Transverse colon (tissue), 4 donors: ENCODE measurements around the gene TAS2R38. TPM values are rescaled to one million over a fixed set of nuclear protein-coding genes. Genes with fewer than 3 reads are reported as not detected.
A peak's percentile ranks its signal among the peaks of the same experiment; 100 is the strongest.

Experiments used
- DNase-seq: peaks from one replicate; pipeline ENCODE4 v3.0.0-alpha.2; 2019
- H3K27ac ChIP-seq, 4 donors: fragments of 200-600 bp; sonication (generic); 2 replicates each; pipeline ENCODE4 v1.5.1; 2016 to 2018; ENCODE audit warnings: inconsistent platforms in 4 of 4
- H3K27me3 ChIP-seq: fragments of 200-600 bp; sonication (generic); 2 replicates; pipeline ENCODE4 v1.5.1; 2017; ENCODE audit warnings: inconsistent platforms
- H3K36me3 ChIP-seq, 4 donors: fragments of 200-600 bp; sonication (generic); 2 replicates each; pipeline ENCODE4 v1.5.1; 2017 to 2019; ENCODE audit warnings: inconsistent platforms in 4 of 4
- H3K4me1 ChIP-seq, 4 donors: fragments of 200-600 bp; sonication (generic); 2 replicates each; pipeline ENCODE4 v1.5.1; 2017 to 2020; ENCODE audit warnings: inconsistent platforms in 4 of 4
- H3K4me3 ChIP-seq, 4 donors: fragments of 200-600 bp; sonication (generic); 1 replicate in 1 of 4; 2 replicates in 3 of 4; pipeline versions ENCODE4 v1.5.1 to v1.6.1; 2017 to 2019; ENCODE audit warnings: inconsistent platforms in 4 of 4
- H3K9me3 ChIP-seq, 2 donors: fragments of 200-600 bp; sonication (generic); 2 replicates each; pipeline ENCODE4 v1.5.1; 2017 to 2019; ENCODE audit warnings: inconsistent platforms in 2 of 2
- EP300 ChIP-seq: sonication (generic); formaldehyde crosslinking; IDR thresholded peaks from one replicate; pipeline ENCODE4 v1.6.1; 2017; ENCODE audit warnings: antibody characterized with exemption, low read depth
- POLR2A ChIP-seq: fragments of 450-650 bp; IDR thresholded peaks from one replicate; pipeline ENCODE4 v1.6.1; 2016; ENCODE audit warnings: antibody characterized with exemption, mild to moderate bottlenecking, moderate library complexity
- POLR2AphosphoS5 ChIP-seq, 3 donors: sonication (generic); formaldehyde crosslinking; IDR thresholded peaks; one replicate each; pipeline ENCODE4 v1.6.1; 2016; ENCODE audit warnings: antibody characterized with exemption in 3 of 3
- WGBS, 2 donors: methylation state at CpG; one replicate each; pipeline ENCODE4 v1.1.5; 2018; ENCODE audit warnings: low coverage in 1 of 2; 5-methylcytosine and 5-hydroxymethylcytosine counted together
- in situ Hi-C, 4 donors: fragments of 200-750 bp; cut with MboI; loops; one replicate each; pipeline versions ENCODE4 v1.15.0 to v1.15.1; 2017; ENCODE audit warnings: low sequenced_read_pairs in 3 of 4, low pct_ligation_motif_present in 1 of 4, low pct_unique_long_range_greater_than_20kb in 1 of 4
- intact Hi-C: fragments of 100-400 bp; cut with DNase I; formaldehyde crosslinking; loops from one replicate; pipeline ENCODE4 v1.15.1; 2023; ENCODE audit warnings: low total_unique reads
- total RNA-seq, 4 donors: library from RNA; depleted of rRNA; stranded (reverse); fragments of >200 nt; gene quantifications; one replicate each; pipeline ENCODE4 v1.1.0, GENCODE V29; 2016
- TF ChIP-seq, protein P1 (sequence below), 5 experiments: fragments of 200-600 bp in 3 of 5; fragments of 450-650 bp in 2 of 5; sonication (generic) in 3 of 5; IDR thresholded peaks; 1 replicate in 2 of 5; 2 replicates in 3 of 5; pipeline ENCODE4 v1.5.1; 2016 to 2017; ENCODE audit warnings: antibody characterized with exemption in 5 of 5, inconsistent platforms in 3 of 5, mild to moderate bottlenecking in 2 of 5, moderate library complexity in 1 of 5

TAS2R38 gene
- total RNA-seq, 4 donors from 2014 or later, result not detected

DNA sequence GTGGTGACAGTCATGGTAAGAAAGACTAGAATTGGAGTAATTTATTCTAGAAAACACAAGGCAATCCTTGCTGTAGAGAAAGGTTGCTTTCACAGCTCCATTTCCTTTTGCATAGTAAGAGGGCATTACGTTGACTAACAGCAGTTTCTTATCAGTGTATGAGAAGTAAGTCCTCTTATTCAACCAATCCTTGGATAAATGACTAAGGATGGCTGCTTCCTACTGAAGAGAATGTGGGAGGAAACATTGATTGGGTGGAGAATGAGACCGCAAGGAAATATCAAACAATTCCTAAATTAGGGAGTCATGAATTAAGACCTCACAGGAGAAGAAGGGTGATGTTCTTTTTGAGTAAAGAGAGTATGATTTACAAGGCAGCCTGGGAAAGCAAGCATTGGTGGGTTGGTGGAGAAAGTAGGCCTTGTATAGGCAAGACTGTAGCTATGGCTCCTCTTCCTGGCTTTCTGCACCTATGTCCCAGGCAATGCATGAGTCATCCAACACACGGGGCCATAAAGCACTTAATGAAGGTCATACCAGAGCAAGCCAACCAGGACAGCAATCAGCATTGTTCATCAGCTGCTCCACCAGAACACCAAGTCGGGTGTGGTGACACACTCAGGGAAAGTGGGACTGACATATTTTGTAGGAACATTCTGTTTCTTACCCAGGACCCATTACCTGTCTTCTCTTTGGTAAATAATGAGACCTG, 27.7 kb upstream of the TAS2R38 start:
- Histone ChIP-seq H3K27me3 (no peaks in the 10 kb centered on the region), H3K36me3 (no peaks in the 10 kb centered on the region), H3K4me3 (no peak overlapping the region), H3K4me1 (peaks cover 0 to 5% (median 0%) of the 10 kb centered on the region in 4 donors), H3K27ac (peak overlapping the region in 1 of 4 donors; percentile 11), H3K9me3 (no peaks in the 10 kb centered on the region)
- in situ Hi-C loops (no loop called here), intact Hi-C loops (no loop called here)
- TF ChIP-seq EP300, result no peak
- 43 to 64% methylated on average over 3 to 4 of the region's 4 CpGs for WGBS, 2 donors
- DNase-seq, result peak; percentile 38

DNA sequence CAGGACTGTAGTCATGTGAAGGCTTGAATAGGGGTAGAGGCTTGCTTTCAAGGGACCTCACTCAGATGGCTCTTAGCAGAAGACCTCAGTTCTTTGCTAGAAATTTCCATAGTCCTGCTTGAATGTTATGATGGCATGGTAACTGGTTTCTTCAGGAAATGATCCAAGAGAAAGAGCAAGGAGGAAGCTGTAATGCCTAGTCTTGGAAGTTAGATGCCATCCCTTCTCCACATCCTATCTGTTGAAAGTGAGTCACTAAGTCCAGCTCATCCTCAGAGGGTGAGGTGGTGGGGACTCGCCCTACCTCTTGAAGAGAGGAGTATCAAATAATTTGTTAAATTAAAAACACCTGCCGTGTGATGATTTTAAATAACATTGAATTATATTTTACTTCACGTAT, 26.7 kb upstream of the TAS2R38 start:
- H3K4me1 ChIP-seq, result peaks cover 0 to 5% (median 0%) of the 10 kb centered on the region in 4 donors
- WGBS, 2 donors, result 90 to 96% methylated on average over 3 of the region's 3 CpGs
- H3K9me3 ChIP-seq, result no peaks in the 10 kb centered on the region
- no peak overlapping the region for H3K27ac ChIP-seq
- TF ChIP-seq POLR2AphosphoS5 (IDR thresholded peaks at IDR 0.05) (no peak), POLR2A (no peak), EP300 (no peak)
- TF ChIP-seq, protein P1, sequence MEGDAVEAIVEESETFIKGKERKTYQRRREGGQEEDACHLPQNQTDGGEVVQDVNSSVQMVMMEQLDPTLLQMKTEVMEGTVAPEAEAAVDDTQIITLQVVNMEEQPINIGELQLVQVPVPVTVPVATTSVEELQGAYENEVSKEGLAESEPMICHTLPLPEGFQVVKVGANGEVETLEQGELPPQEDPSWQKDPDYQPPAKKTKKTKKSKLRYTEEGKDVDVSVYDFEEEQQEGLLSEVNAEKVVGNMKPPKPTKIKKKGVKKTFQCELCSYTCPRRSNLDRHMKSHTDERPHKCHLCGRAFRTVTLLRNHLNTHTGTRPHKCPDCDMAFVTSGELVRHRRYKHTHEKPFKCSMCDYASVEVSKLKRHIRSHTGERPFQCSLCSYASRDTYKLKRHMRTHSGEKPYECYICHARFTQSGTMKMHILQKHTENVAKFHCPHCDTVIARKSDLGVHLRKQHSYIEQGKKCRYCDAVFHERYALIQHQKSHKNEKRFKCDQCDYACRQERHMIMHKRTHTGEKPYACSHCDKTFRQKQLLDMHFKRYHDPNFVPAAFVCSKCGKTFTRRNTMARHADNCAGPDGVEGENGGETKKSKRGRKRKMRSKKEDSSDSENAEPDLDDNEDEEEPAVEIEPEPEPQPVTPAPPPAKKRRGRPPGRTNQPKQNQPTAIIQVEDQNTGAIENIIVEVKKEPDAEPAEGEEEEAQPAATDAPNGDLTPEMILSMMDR (IDR thresholded peaks at IDR 0.05), result no peak
- no peak overlapping the region for H3K4me3 ChIP-seq
- DNase-seq, result no peak
- intact Hi-C loops, result no loop called here
- no peaks in the 10 kb centered on the region for H3K27me3 ChIP-seq
- in situ Hi-C loops, result no loop called here
- no peaks in the 10 kb centered on the region for H3K36me3 ChIP-seq

DNA sequence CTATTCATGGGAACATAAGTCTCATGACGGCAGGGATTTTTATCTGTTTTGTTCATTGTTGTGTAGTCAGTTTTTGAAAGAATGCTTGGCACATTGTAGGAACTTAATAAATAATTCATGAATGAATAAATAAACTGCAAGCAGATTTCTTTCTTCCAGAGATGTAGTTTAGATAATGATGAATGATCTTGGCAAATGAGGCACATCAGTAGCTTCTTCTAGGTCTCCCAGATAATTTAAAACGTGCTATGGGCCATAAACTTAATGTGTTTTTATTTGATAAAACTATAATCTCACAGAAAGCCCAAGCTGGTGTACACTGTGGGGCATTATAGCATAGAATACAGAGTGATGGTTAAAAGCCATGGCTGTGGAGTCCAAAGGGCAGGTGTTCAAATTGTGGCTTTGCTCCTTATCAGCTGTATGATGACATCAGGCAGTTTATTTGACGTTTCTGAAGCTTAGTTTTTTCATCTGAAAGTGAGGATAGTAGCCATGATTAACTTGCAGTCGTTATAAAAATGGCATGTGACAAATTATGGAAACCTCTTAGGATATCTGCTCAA, 25.6 kb upstream of the TAS2R38 start:
- in situ Hi-C loops, result no loop called here
- no peak for DNase-seq
- no peaks in the 10 kb centered on the region for H3K36me3 ChIP-seq
- 37 to 38% methylated on average over 4 of the region's 4 CpGs for WGBS, 2 donors
- H3K4me1 ChIP-seq, result peaks cover 0 to 5% (median 0%) of the 10 kb centered on the region in 4 donors
- no peaks in the 10 kb centered on the region for H3K27me3 ChIP-seq
- H3K27ac ChIP-seq, result no peak overlapping the region
- no peaks in the 10 kb centered on the region for H3K9me3 ChIP-seq
- TF ChIP-seq POLR2AphosphoS5 (IDR thresholded peaks at IDR 0.05) (no peak), EP300 (no peak), POLR2A (no peak)
- TF ChIP-seq, protein P1 (IDR thresholded peaks at IDR 0.05), result no peak
- intact Hi-C loops, result no loop called here
- no peak overlapping the region for H3K4me3 ChIP-seq

DNA sequence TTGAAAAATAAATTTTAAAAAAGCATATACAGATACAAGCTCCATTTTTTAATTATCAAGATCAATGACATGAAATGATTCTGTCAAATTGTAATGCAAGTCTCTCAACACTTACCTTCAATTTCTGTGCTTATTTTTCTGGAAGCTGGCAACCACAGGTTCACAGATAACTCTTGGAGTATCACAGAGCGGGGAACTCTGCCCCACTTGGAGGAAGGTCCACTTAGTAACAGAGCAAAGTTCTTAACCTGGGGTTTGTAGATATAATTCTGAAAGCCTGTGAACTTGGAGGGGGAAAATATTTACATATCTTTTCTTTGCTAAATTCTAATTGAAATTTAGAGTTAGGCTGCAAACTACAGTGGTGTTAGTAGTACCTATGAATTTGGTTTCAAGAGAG, 19.8 kb upstream of the TAS2R38 start:
- Histone ChIP-seq H3K27me3 (no peaks in the 10 kb centered on the region), H3K4me1 (no peaks in the 10 kb centered on the region), H3K36me3 (no peaks in the 10 kb centered on the region), H3K4me3 (no peak overlapping the region), H3K27ac (no peak overlapping the region), H3K9me3 (no peaks in the 10 kb centered on the region)
- intact Hi-C loops (no loop called here), in situ Hi-C loops (no loop called here)
- no peak for DNase-seq
- TF ChIP-seq POLR2A, result no peak
- no peak for TF ChIP-seq EP300
- TF ChIP-seq, protein P1 (IDR thresholded peaks at IDR 0.05), result no peak
- no peak for TF ChIP-seq POLR2AphosphoS5 (IDR thresholded peaks at IDR 0.05)
- 84 to 100% methylated on average over 1 of the region's 1 CpG for WGBS, 2 donors
